ENCODE measurements around the gene CCDC59.

CCDC59 gene

GRCh38 chr12:82314406-82314892, 43.7 kb downstream of the CCDC59 start:
- no peak for DNase-seq
